ENCODE measurements around the gene RPL13A.

DNA sequence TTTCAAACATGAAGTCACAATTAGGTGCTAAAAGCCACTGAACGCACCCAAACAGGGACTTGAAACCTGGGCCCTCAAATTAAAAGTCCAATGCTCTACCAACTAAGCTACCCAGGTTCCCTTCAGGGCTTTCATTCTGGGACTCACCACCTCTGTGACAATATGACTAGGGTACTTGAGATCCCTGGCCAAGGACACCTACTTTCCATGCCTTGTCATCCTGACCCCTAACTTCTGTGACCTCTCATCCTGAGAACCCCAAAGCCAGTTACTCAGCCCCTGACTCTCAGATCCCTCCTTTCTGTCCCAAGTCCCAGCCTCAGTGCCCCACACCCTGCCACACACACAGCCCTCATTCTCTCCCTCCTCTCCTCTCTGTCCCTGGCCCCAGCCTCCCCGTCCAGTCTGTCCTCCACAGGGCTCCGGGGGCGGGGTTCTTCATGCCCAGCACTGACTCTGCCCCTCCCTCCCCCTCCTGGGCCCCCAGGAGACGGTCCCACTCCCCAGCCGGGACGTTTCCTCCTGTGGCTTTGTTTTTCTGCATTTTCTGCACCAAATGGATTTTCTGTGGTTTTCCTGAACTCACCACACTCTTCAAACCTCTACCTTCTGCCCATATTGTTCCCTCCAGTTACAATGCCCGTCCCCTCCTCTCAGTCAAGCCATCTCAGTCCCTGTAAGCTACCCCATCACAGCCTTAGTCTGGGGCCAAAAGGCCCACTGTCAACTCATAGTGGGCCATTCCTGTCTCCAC lies 47.4 kb downstream of the RPL13A start:
- TF ChIP-seq ZNF565 (CRISPR knock-in tag; conservative IDR thresholded peaks at IDR 0.05; ENCODE audit: low read depth): no peak
- no peak for TF ChIP-seq ZFP30 (CRISPR knock-in tag; IDR thresholded peaks at IDR 0.05)
- TF ChIP-seq CREB5 (CRISPR knock-in tag; IDR thresholded peaks at IDR 0.05; ENCODE audit: low read depth): no peak
- TF ChIP-seq, protein P1, sequence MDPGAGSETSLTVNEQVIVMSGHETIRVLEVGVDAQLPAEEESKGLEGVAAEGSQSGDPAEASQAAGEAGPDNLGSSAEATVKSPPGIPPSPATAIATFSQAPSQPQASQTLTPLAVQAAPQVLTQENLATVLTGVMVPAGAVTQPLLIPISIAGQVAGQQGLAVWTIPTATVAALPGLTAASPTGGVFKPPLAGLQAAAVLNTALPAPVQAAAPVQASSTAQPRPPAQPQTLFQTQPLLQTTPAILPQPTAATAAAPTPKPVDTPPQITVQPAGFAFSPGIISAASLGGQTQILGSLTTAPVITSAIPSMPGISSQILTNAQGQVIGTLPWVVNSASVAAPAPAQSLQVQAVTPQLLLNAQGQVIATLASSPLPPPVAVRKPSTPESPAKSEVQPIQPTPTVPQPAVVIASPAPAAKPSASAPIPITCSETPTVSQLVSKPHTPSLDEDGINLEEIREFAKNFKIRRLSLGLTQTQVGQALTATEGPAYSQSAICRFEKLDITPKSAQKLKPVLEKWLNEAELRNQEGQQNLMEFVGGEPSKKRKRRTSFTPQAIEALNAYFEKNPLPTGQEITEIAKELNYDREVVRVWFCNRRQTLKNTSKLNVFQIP (CRISPR knock-in tag; IDR thresholded peaks at IDR 0.05; ENCODE audit: borderline replicate concordance, low read depth): no peak
- no peak for TF ChIP-seq BACH2 (CRISPR knock-in tag; IDR thresholded peaks at IDR 0.05; ENCODE audit: borderline replicate concordance)
- no peak for TF ChIP-seq ARNTL (CRISPR knock-in tag; IDR thresholded peaks at IDR 0.05; ENCODE audit: borderline replicate concordance, low read depth)
- TF ChIP-seq, protein P2, sequence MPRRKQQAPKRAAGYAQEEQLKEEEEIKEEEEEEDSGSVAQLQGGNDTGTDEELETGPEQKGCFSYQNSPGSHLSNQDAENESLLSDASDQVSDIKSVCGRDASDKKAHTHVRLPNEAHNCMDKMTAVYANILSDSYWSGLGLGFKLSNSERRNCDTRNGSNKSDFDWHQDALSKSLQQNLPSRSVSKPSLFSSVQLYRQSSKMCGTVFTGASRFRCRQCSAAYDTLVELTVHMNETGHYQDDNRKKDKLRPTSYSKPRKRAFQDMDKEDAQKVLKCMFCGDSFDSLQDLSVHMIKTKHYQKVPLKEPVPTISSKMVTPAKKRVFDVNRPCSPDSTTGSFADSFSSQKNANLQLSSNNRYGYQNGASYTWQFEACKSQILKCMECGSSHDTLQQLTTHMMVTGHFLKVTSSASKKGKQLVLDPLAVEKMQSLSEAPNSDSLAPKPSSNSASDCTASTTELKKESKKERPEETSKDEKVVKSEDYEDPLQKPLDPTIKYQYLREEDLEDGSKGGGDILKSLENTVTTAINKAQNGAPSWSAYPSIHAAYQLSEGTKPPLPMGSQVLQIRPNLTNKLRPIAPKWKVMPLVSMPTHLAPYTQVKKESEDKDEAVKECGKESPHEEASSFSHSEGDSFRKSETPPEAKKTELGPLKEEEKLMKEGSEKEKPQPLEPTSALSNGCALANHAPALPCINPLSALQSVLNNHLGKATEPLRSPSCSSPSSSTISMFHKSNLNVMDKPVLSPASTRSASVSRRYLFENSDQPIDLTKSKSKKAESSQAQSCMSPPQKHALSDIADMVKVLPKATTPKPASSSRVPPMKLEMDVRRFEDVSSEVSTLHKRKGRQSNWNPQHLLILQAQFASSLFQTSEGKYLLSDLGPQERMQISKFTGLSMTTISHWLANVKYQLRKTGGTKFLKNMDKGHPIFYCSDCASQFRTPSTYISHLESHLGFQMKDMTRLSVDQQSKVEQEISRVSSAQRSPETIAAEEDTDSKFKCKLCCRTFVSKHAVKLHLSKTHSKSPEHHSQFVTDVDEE (CRISPR knock-in tag; IDR thresholded peaks at IDR 0.05): no peak
- TF ChIP-seq ISL1 (CRISPR knock-in tag; IDR thresholded peaks at IDR 0.05): no peak
- TF ChIP-seq, protein P3, sequence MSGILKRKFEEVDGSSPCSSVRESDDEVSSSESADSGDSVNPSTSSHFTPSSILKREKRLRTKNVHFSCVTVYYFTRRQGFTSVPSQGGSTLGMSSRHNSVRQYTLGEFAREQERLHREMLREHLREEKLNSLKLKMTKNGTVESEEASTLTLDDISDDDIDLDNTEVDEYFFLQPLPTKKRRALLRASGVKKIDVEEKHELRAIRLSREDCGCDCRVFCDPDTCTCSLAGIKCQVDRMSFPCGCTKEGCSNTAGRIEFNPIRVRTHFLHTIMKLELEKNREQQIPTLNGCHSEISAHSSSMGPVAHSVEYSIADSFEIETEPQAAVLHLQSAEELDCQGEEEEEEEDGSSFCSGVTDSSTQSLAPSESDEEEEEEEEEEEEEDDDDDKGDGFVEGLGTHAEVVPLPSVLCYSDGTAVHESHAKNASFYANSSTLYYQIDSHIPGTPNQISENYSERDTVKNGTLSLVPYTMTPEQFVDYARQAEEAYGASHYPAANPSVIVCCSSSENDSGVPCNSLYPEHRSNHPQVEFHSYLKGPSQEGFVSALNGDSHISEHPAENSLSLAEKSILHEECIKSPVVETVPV (CRISPR knock-in tag; IDR thresholded peaks at IDR 0.05): no peak
- TF ChIP-seq RARB (CRISPR knock-in tag; IDR thresholded peaks at IDR 0.05): no peak

Data from SK-N-SH treated with all-trans-retinoic acid at 6 μM for 48 hours (cell line).